Keratinocyte (primary cell): ENCODE measurements around the gene RER1. TPM values are rescaled to one million over a fixed set of nuclear protein-coding genes. Genes with fewer than 3 reads are reported as not detected.

Experiments
- DNase-seq: peaks from one replicate; pipeline ENCODE4 v3.0.0-alpha.2; 2011; ENCODE audit warnings: low read depth, missing footprints, low spot score
- FAIRE-seq: peaks from 2 replicates; lab custom pipeline; 2011; peaks lifted over from hg19 to GRCh38; lab: Jason Lieb, UNC
- H2AFZ ChIP-seq: 2 replicates; pipeline ENCODE4 v1.6.0; 2012; ENCODE audit warnings: low read length, control low read depth, inconsistent platforms; ENCODE audit not compliant: control insufficient read depth
- H3K27ac ChIP-seq: 2 replicates; pipeline ENCODE4 v1.5.1; 2011; ENCODE audit warnings: low read length; ENCODE audit not compliant: control insufficient read depth, insufficient read depth
- H3K27me3 ChIP-seq: 3 replicates; pipeline ENCODE4 v1.6.0; 2011; ENCODE audit warnings: low read length; ENCODE audit not compliant: control insufficient read depth, insufficient read depth; ENCODE audit errors: extremely low read depth
- H3K36me3 ChIP-seq, 2 experiments: 2 replicates in 1 of 2; 3 replicates in 1 of 2; pipeline ENCODE4 v1.5.1; 2011; ENCODE audit warnings: low read length in 2 of 2, mild to moderate bottlenecking in 1 of 2; ENCODE audit not compliant: control insufficient read depth in 2 of 2, insufficient read depth in 2 of 2; ENCODE audit errors: extremely low read depth in 1 of 2
- H3K4me1 ChIP-seq: 3 replicates; pipeline ENCODE4 v1.5.1; 2011; ENCODE audit warnings: low read length; ENCODE audit not compliant: control insufficient read depth, insufficient read depth; ENCODE audit errors: extremely low read depth
- H3K4me2 ChIP-seq: 3 replicates; pipeline ENCODE4 v1.6.0; 2011; ENCODE audit warnings: low read depth, low read length; ENCODE audit not compliant: control insufficient read depth, insufficient read depth; ENCODE audit errors: extremely low read depth
- H3K4me3 ChIP-seq, 3 experiments: fragments of 200-600 bp in 1 of 3; sonication (generic) in 1 of 3; 2 replicates in 2 of 3; 3 replicates in 1 of 3; pipeline ENCODE4 v1.5.1; 2011 to 2016; ENCODE audit warnings: low read length in 3 of 3, mild to moderate bottlenecking in 3 of 3, control low read depth in 2 of 3, inconsistent platforms in 1 of 3, low read depth in 1 of 3, mixed read lengths in 1 of 3, mixed run types in 1 of 3, moderate library complexity in 1 of 3; ENCODE audit not compliant: control insufficient read depth in 2 of 3, insufficient read depth in 2 of 3; ENCODE audit errors: extremely low read depth in 1 of 3
- H3K79me2 ChIP-seq: 2 replicates; pipeline ENCODE4 v1.6.0; 2012; ENCODE audit warnings: low read length; ENCODE audit not compliant: control insufficient read depth, insufficient read depth
- H3K9ac ChIP-seq: 3 replicates; pipeline ENCODE4 v1.6.0; 2011; ENCODE audit warnings: low read length; ENCODE audit not compliant: control insufficient read depth, insufficient read depth; ENCODE audit errors: extremely low read depth
- H3K9me1 ChIP-seq: 3 replicates; pipeline ENCODE4 v1.6.0; 2011; ENCODE audit warnings: low read length; ENCODE audit not compliant: control insufficient read depth, insufficient read depth; ENCODE audit errors: extremely low read depth
- H3K9me3 ChIP-seq: 2 replicates; pipeline ENCODE4 v1.5.1; 2012; ENCODE audit warnings: low read depth, low read length; ENCODE audit not compliant: control insufficient read depth
- H4K20me1 ChIP-seq: 3 replicates; pipeline ENCODE4 v1.6.0; 2011; ENCODE audit warnings: low read length; ENCODE audit not compliant: control insufficient read depth, insufficient read depth; ENCODE audit errors: extremely low read depth
- CTCF ChIP-seq, 3 experiments: IDR thresholded peaks in 1 of 3; conservative IDR thresholded peaks in 1 of 3; optimal IDR thresholded peaks in 1 of 3; 2 replicates in 2 of 3; 3 replicates in 1 of 3; pipeline versions ENCODE3 to v1.5.1; 2011; ENCODE audit warnings: low read length in 3 of 3, mild to moderate bottlenecking in 3 of 3, moderate library complexity in 2 of 3, control low read depth in 1 of 3, inconsistent platforms in 1 of 3; ENCODE audit not compliant: insufficient read depth in 2 of 3; ENCODE audit errors: extremely low read depth in 1 of 3
- EZH2 ChIP-seq: IDR thresholded peaks from one replicate; pipeline ENCODE4 v1.6.1; 2012; ENCODE audit warnings: inconsistent platforms, mild to moderate bottlenecking, low read length, moderate library complexity
- dilution Hi-C: fragments of 300-500 bp; cut with MboI; formaldehyde crosslinking; loops from one replicate; pipeline ENCODE4 v1.7.0; 2020; ENCODE audit warnings: low sequenced_read_pairs; ENCODE audit not compliant: extremely low pct_ligation_motif_present
- polyA minus RNA-seq, 3 experiments: library from RNA; depleted of rRNA, polyadenylated mRNA; stranded (reverse); fragments of >200 nt; gene quantifications; 1 replicate in 1 of 3; 2 replicates in 1 of 3; 3 replicates in 1 of 3; pipeline ENCODE4 v1.2.3, GENCODE V29; 2011
- polyA plus RNA-seq, 5 experiments: library from polyadenylated mRNA; depleted of rRNA in 3 of 5; stranded (reverse) in 3 of 5; stranded (forward) in 1 of 5; unstranded in 1 of 5; fragments of >200 nt; gene quantifications; 1 replicate in 1 of 5; 2 replicates in 3 of 5; 3 replicates in 1 of 5; pipeline versions ENCODE4 v1.2.1 to v1.2.3, GENCODE V29; 2011 to 2012; ENCODE audit warnings: missing spikeins in 2 of 5, low read depth in 1 of 5, low replicate concordance in 1 of 5

RER1 gene
- polyA plus RNA-seq: 242 to 297 TPM (median 254 TPM) in 3 replicates
- 34.5 TPM for polyA plus RNA-seq (2011; ENCODE audit: low read depth)
- polyA plus RNA-seq (2011; cell fraction: cytosol; rRNA removed): 255 and 328 TPM in 2 replicates
- 371 and 414 TPM in 2 replicates for polyA plus RNA-seq (2011; cell fraction: nucleus; rRNA removed)
- 127 and 149 TPM in 2 replicates for polyA plus RNA-seq (2012; ENCODE audit: low replicate concordance)
- 101 to 343 TPM (median 322 TPM) in 3 replicates for polyA minus RNA-seq
- polyA minus RNA-seq (2011; cell fraction: cytosol; rRNA and poly(A)+ RNA removed): 71.6 TPM
- polyA minus RNA-seq (2011; cell fraction: nucleus; rRNA and poly(A)+ RNA removed): 35.3 and 96.4 TPM in 2 replicates

GRCh38 chr1:2391041-2391930 is at the start of gene RER1, which contains the start of gene MORN1:
TSS of gene RER1 (plus strand) at chr1:2391841. CDS start at chr1:2395791, 3,950 bp downstream.
TSS of gene MORN1 (minus strand) at chr1:2391554. CDS start at chr1:2391533, 21 bp downstream.
- H3K36me3 ChIP-seq: peaks cover 10 to 38% of the 10 kb centered on the region in 2 experiments
- TF ChIP-seq EZH2 (no peak), CTCF (optimal IDR thresholded peaks at IDR 0.05 in 1 of 3, IDR thresholded peaks at IDR 0.05 in 1 of 3, conservative IDR thresholded peaks at IDR 0.05 in 1 of 3; ENCODE audit: extremely low read depth in 1 of 3, insufficient read depth in 2 of 3, low read length in 3 of 3) (no peak)

GRCh38 chr1:2342384-2343022 is 49.1 kb upstream of the RER1 start:
- Histone ChIP-seq H3K27ac (no peak overlapping the region), H3K9me1 (no peaks in the 10 kb centered on the region), H3K79me2 (no peaks in the 10 kb centered on the region), H3K4me1 (peaks cover 8% of the 10 kb centered on the region), H3K9ac (no peak overlapping the region), H3K27me3 (no peaks in the 10 kb centered on the region), H3K36me3 (no peaks in the 10 kb centered on the region), H2AFZ (no peak overlapping the region), H3K9me3 (no peaks in the 10 kb centered on the region), H4K20me1 (no peaks in the 10 kb centered on the region), H3K4me3 (no peak overlapping the region), H3K4me2 (no peak overlapping the region)
- FAIRE-seq (no peak), DNase-seq (no peak)
- no peak for TF ChIP-seq EZH2
- no peak for TF ChIP-seq CTCF (optimal IDR thresholded peaks at IDR 0.05 in 1 of 3, IDR thresholded peaks at IDR 0.05 in 1 of 3, conservative IDR thresholded peaks at IDR 0.05 in 1 of 3; ENCODE audit: extremely low read depth in 1 of 3, insufficient read depth in 2 of 3, low read length in 3 of 3)
- dilution Hi-C loops: no loop called here

More at GRCh38 chr1:2391041-2391930, at the start of gene RER1, which contains the start of gene MORN1:
- peak within 1 kb of the TSS; percentile 70 for H3K27ac ChIP-seq
- H2AFZ ChIP-seq: peak within 1 kb of the TSS; percentile 85
- FAIRE-seq: peak; percentile 86
- peaks cover 4% of the 10 kb centered on the region for H3K9me1 ChIP-seq
- peaks cover 3% of the 10 kb centered on the region for H4K20me1 ChIP-seq
- H3K4me1 ChIP-seq: peaks cover 21% of the 10 kb centered on the region
- H3K27me3 ChIP-seq: no peaks in the 10 kb centered on the region
- H3K9me3 ChIP-seq: no peaks in the 10 kb centered on the region
- H3K4me3 ChIP-seq: peak within 1 kb of the TSS; percentile 91 to 97 (median 91)
- H3K4me2 ChIP-seq: peak within 1 kb of the TSS; percentile 99
- H3K9ac ChIP-seq: peak within 1 kb of the TSS; percentile 79
- H3K79me2 ChIP-seq: peaks cover 50% of the 10 kb centered on the region
- DNase-seq: peak; percentile 75
- dilution Hi-C loops: no loop called here
